PC-3 (cell line): ENCODE data around the gene VWC2.

Experiments used
- CTCF ChIP-seq: fragments of 300-600 bp; sonication (generic); conservative IDR thresholded peaks from 2 replicates; pipeline ENCODE4 v1.5.1; 2017; ENCODE audit warnings: antibody characterized with exemption, low read depth, mild to moderate bottlenecking, low read length
- EZH2 ChIP-seq: fragments of 300-600 bp; sonication (generic); IDR thresholded peaks from one replicate; pipeline ENCODE4 v1.6.1; 2017; ENCODE audit warnings: antibody characterized with exemption, mild to moderate bottlenecking, low read length; ENCODE audit not compliant: unreplicated experiment
- EZH2phosphoT487 ChIP-seq: fragments of 300-600 bp; sonication (generic); IDR thresholded peaks from 2 replicates; pipeline ENCODE4 v1.6.1; 2018; ENCODE audit warnings: mild to moderate bottlenecking, antibody characterized with exemption, low read length, borderline replicate concordance

DNA sequence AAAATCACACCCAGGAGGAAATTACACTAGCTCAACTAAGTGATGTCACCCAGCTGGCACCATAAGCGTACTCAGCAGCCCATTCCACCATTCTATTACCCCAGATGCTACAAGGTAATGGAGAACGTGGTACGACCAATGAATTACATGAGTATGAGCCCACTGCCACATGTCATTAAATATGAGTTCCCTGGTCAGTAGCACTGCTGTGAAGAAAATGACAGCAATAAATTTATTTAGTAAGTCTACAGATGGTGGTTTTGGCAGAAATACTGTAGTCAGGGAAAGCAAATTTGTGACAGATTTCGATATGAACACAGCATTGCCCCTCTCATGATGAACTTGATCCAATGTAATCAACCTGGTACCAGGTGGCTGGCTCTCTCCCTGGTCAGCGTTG, 154.2 kb downstream of the VWC2 start:
- no peak for TF ChIP-seq CTCF
- TF ChIP-seq EZH2phosphoT487 = no peak
- TF ChIP-seq EZH2 = no peak
